Testis (tissue), 2 donors: ENCODE measurements around the gene MGST3.

Experiments used
- CTCF ChIP-seq, 3 experiments: fragments of 450-650 bp in 2 of 3; fragments of 200-600 bp in 1 of 3; sonication (generic) in 1 of 3; IDR thresholded peaks; one replicate each; pipeline ENCODE4 v1.5.1; 2016 to 2019; ENCODE audit warnings: antibody characterized with exemption in 3 of 3, mild to moderate bottlenecking in 2 of 3, moderate library complexity in 1 of 3
- POLR2A ChIP-seq: fragments of 450-650 bp; IDR thresholded peaks from one replicate; pipeline ENCODE4 v1.6.1; 2017; ENCODE audit warnings: antibody characterized with exemption, mild to moderate bottlenecking, moderate library complexity

- TF ChIP-seq POLR2A, result no peak
- peak in 1 of 3 experiments; percentile 7 for TF ChIP-seq CTCF (IDR thresholded peaks at IDR 0.05)
Observed at GRCh38 chr1:165696625-165697100, 65.6 kb downstream of the MGST3 start.
